Liver (tissue), 3 donors: ENCODE data around the gene TMEM31.

Experiments
- CTCF ChIP-seq: fragments of 150-350 bp; IDR thresholded peaks from 2 replicates; pipeline ENCODE4 v1.5.1; 2017; ENCODE audit warnings: improper control_type of control experiment, low read depth, low read length; ENCODE audit not compliant: missing input control
- GABPA ChIP-seq, 2 donors: IDR thresholded peaks in 1 of 2; conservative IDR thresholded peaks in 1 of 2; 2 replicates each; pipeline ENCODE4 v1.6.1; 2016; ENCODE audit warnings: antibody characterized with exemption in 2 of 2, mild to moderate bottlenecking in 1 of 2, moderate library complexity in 1 of 2
- HNF4A ChIP-seq, 2 donors: conservative IDR thresholded peaks; 2 replicates each; pipeline ENCODE4 v1.6.1; 2016; ENCODE audit warnings: antibody characterized with exemption in 2 of 2, mild to moderate bottlenecking in 2 of 2
- JUND ChIP-seq, 2 donors: IDR thresholded peaks; 2 replicates each; pipeline ENCODE4 v1.6.1; 2016; ENCODE audit warnings: antibody characterized with exemption in 2 of 2
- RAD21 ChIP-seq, 2 donors: IDR thresholded peaks; 2 replicates each; pipeline ENCODE4 v1.6.1; 2016; ENCODE audit warnings: antibody characterized with exemption in 2 of 2, mild to moderate bottlenecking in 2 of 2
- RXRA ChIP-seq, 2 donors: IDR thresholded peaks; 2 replicates each; pipeline ENCODE4 v1.6.1; 2017 to 2018; ENCODE audit warnings: antibody characterized with exemption in 2 of 2, mild to moderate bottlenecking in 1 of 2
- SP1 ChIP-seq: IDR thresholded peaks from 2 replicates; pipeline ENCODE4 v1.6.1; 2018; ENCODE audit warnings: antibody characterized with exemption, mild to moderate bottlenecking
- TAF1 ChIP-seq: conservative IDR thresholded peaks from 2 replicates; pipeline ENCODE4 v1.6.1; 2016; ENCODE audit warnings: antibody characterized with exemption, mild to moderate bottlenecking
- YY1 ChIP-seq: IDR thresholded peaks from 2 replicates; pipeline ENCODE4 v1.6.1; 2016; ENCODE audit warnings: antibody characterized with exemption, mild to moderate bottlenecking
- TF ChIP-seq, protein P1 (sequence below): IDR thresholded peaks from 2 replicates; pipeline ENCODE4 v1.6.1; 2016; ENCODE audit warnings: antibody characterized with exemption, mild to moderate bottlenecking
- TF ChIP-seq, protein P2 (sequence below): IDR thresholded peaks from 2 replicates; pipeline ENCODE4 v1.6.1; 2016; ENCODE audit warnings: antibody characterized with exemption
- donor health status: healthy.
- donor health status: healthy.

- no peak for TF ChIP-seq CTCF
- TF ChIP-seq GABPA (IDR thresholded peaks at IDR 0.05 in 1 of 2, conservative IDR thresholded peaks at IDR 0.05 in 1 of 2): no peak
- no peak for TF ChIP-seq RXRA (IDR thresholded peaks at IDR 0.05)
- TF ChIP-seq, protein P1, sequence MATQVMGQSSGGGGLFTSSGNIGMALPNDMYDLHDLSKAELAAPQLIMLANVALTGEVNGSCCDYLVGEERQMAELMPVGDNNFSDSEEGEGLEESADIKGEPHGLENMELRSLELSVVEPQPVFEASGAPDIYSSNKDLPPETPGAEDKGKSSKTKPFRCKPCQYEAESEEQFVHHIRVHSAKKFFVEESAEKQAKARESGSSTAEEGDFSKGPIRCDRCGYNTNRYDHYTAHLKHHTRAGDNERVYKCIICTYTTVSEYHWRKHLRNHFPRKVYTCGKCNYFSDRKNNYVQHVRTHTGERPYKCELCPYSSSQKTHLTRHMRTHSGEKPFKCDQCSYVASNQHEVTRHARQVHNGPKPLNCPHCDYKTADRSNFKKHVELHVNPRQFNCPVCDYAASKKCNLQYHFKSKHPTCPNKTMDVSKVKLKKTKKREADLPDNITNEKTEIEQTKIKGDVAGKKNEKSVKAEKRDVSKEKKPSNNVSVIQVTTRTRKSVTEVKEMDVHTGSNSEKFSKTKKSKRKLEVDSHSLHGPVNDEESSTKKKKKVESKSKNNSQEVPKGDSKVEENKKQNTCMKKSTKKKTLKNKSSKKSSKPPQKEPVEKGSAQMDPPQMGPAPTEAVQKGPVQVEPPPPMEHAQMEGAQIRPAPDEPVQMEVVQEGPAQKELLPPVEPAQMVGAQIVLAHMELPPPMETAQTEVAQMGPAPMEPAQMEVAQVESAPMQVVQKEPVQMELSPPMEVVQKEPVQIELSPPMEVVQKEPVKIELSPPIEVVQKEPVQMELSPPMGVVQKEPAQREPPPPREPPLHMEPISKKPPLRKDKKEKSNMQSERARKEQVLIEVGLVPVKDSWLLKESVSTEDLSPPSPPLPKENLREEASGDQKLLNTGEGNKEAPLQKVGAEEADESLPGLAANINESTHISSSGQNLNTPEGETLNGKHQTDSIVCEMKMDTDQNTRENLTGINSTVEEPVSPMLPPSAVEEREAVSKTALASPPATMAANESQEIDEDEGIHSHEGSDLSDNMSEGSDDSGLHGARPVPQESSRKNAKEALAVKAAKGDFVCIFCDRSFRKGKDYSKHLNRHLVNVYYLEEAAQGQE: no peak
- TF ChIP-seq, protein P2, sequence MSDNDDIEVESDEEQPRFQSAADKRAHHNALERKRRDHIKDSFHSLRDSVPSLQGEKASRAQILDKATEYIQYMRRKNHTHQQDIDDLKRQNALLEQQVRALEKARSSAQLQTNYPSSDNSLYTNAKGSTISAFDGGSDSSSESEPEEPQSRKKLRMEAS: no peak
- no peak for TF ChIP-seq JUND (IDR thresholded peaks at IDR 0.05)
- no peak for TF ChIP-seq YY1
- no peak for TF ChIP-seq TAF1
- TF ChIP-seq SP1: no peak
- no peak for TF ChIP-seq RAD21 (IDR thresholded peaks at IDR 0.05)
- no peak for TF ChIP-seq HNF4A (conservative IDR thresholded peaks at IDR 0.05)
These were observed 7.4 kb downstream of the TMEM31 start for GRCh38 chrX:103718120-103718519.
